Measurements from ENCODE around the gene DNAH10.

DNAH10 gene

GRCh38 chr12:123767613-123768012 is 5.5 kb downstream of the DNAH10 start:
- no peaks in the 10 kb centered on the region for H3K9me3 ChIP-seq (ENCODE audit: severe bottlenecking)
- H3K4me3 ChIP-seq (ENCODE audit: severe bottlenecking), result no peak overlapping the region
- H3K36me3 ChIP-seq (ENCODE audit: low read depth), result no peaks in the 10 kb centered on the region
- no peak overlapping the region for H3K27ac ChIP-seq (ENCODE audit: poor library complexity, severe bottlenecking)
- H3K4me1 ChIP-seq (ENCODE audit: insufficient read depth, poor library complexity, severe bottlenecking), result no peaks in the 10 kb centered on the region
- no peak for TF ChIP-seq CTCF (IDR thresholded peaks at IDR 0.05; ENCODE audit: poor library complexity, severe bottlenecking)
- ATAC-seq (ENCODE audit: low read depth) (no peak), DNase-seq (ENCODE audit: low spot score) (no peak)
- H3K27me3 ChIP-seq (ENCODE audit: insufficient read depth, poor library complexity, severe bottlenecking), result peaks cover 6% of the 10 kb centered on the region

- DNase-seq (ENCODE audit: low spot score) (no peak), ATAC-seq (ENCODE audit: low read depth) (no peak)
- H3K36me3 ChIP-seq (ENCODE audit: low read depth), result no peaks in the 10 kb centered on the region
- H3K27ac ChIP-seq (ENCODE audit: poor library complexity, severe bottlenecking), result no peak overlapping the region
- H3K27me3 ChIP-seq (ENCODE audit: insufficient read depth, poor library complexity, severe bottlenecking), result no peaks in the 10 kb centered on the region
- H3K9me3 ChIP-seq (ENCODE audit: severe bottlenecking), result no peaks in the 10 kb centered on the region
- H3K4me3 ChIP-seq (ENCODE audit: severe bottlenecking), result no peak overlapping the region
- no peaks in the 10 kb centered on the region for H3K4me1 ChIP-seq (ENCODE audit: insufficient read depth, poor library complexity, severe bottlenecking)
- no peak for TF ChIP-seq CTCF (IDR thresholded peaks at IDR 0.05; ENCODE audit: poor library complexity, severe bottlenecking)
Measured at GRCh38 chr12:123771261-123771660, 9.2 kb downstream of the DNAH10 start.

GRCh38 chr12:123772074-123772473 is 10.0 kb downstream of the DNAH10 start:
- H3K36me3 ChIP-seq (ENCODE audit: low read depth), result no peaks in the 10 kb centered on the region
- no peak for DNase-seq (ENCODE audit: low spot score)
- no peak overlapping the region for H3K4me3 ChIP-seq (ENCODE audit: severe bottlenecking)
- H3K27ac ChIP-seq (ENCODE audit: poor library complexity, severe bottlenecking), result no peak overlapping the region
- no peak for ATAC-seq (ENCODE audit: low read depth)
- no peaks in the 10 kb centered on the region for H3K27me3 ChIP-seq (ENCODE audit: insufficient read depth, poor library complexity, severe bottlenecking)
- no peaks in the 10 kb centered on the region for H3K4me1 ChIP-seq (ENCODE audit: insufficient read depth, poor library complexity, severe bottlenecking)
- no peaks in the 10 kb centered on the region for H3K9me3 ChIP-seq (ENCODE audit: severe bottlenecking)
- TF ChIP-seq CTCF (IDR thresholded peaks at IDR 0.05; ENCODE audit: poor library complexity, severe bottlenecking), result no peak

GRCh38 chr12:123773375-123773774 is 11.3 kb downstream of the DNAH10 start:
- ATAC-seq (ENCODE audit: low read depth), result no peak
- Histone ChIP-seq H3K4me1 (ENCODE audit: insufficient read depth, poor library complexity, severe bottlenecking) (no peaks in the 10 kb centered on the region), H3K27ac (ENCODE audit: poor library complexity, severe bottlenecking) (no peak overlapping the region), H3K36me3 (ENCODE audit: low read depth) (no peaks in the 10 kb centered on the region), H3K9me3 (ENCODE audit: severe bottlenecking) (no peaks in the 10 kb centered on the region), H3K4me3 (ENCODE audit: severe bottlenecking) (no peak overlapping the region), H3K27me3 (ENCODE audit: insufficient read depth, poor library complexity, severe bottlenecking) (no peaks in the 10 kb centered on the region)
- TF ChIP-seq CTCF (IDR thresholded peaks at IDR 0.05; ENCODE audit: poor library complexity, severe bottlenecking), result no peak
- no peak for DNase-seq (ENCODE audit: low spot score)

- H3K4me1 ChIP-seq (ENCODE audit: insufficient read depth, poor library complexity, severe bottlenecking), result no peaks in the 10 kb centered on the region
- no peak for DNase-seq (ENCODE audit: low spot score)
- no peaks in the 10 kb centered on the region for H3K36me3 ChIP-seq (ENCODE audit: low read depth)
- no peak for TF ChIP-seq CTCF (IDR thresholded peaks at IDR 0.05; ENCODE audit: poor library complexity, severe bottlenecking)
- no peaks in the 10 kb centered on the region for H3K27me3 ChIP-seq (ENCODE audit: insufficient read depth, poor library complexity, severe bottlenecking)
- H3K27ac ChIP-seq (ENCODE audit: poor library complexity, severe bottlenecking), result no peak overlapping the region
- no peak for ATAC-seq (ENCODE audit: low read depth)
- no peak overlapping the region for H3K4me3 ChIP-seq (ENCODE audit: severe bottlenecking)
- no peaks in the 10 kb centered on the region for H3K9me3 ChIP-seq (ENCODE audit: severe bottlenecking)
Measured at GRCh38 chr12:123779551-123779950, 17.4 kb downstream of the DNAH10 start.
